Activated CD4-positive, alpha-beta T cell treated with anti-CD3 and anti-CD28 coated beads, Interleukin-2, amount 10 ng/mL, durations not matched to agents 24 days and 14 days (primary cell): Measurements from ENCODE around the gene ADAMTSL1. TPM values are rescaled to one million over a fixed set of nuclear protein-coding genes. Genes with fewer than 3 reads are reported as not detected.

ENCODE experiments used
- DNase-seq: peaks from one replicate; pipeline ENCODE4 v3.0.0; 2022
- H3K27ac Mint-ChIP-seq: one replicate; pipeline ENCODE4 v1.8.0; 2022; ENCODE audit warnings: mild to moderate bottlenecking, mixed read lengths
- H3K27me3 Mint-ChIP-seq: one replicate; pipeline ENCODE4 v1.8.0; 2022; ENCODE audit warnings: mixed read lengths
- H3K36me3 Mint-ChIP-seq: one replicate; pipeline ENCODE4 v1.8.0; 2022; ENCODE audit warnings: low read depth, mild to moderate bottlenecking, mixed read lengths
- H3K4me1 Mint-ChIP-seq: one replicate; pipeline ENCODE4 v1.8.0; 2021; ENCODE audit warnings: mixed read lengths
- H3K4me3 Mint-ChIP-seq: one replicate; pipeline ENCODE4 v1.8.0; 2022; ENCODE audit warnings: mild to moderate bottlenecking, moderate library complexity, mixed read lengths
- H3K9me3 Mint-ChIP-seq: one replicate; pipeline ENCODE4 v1.8.0; 2021; ENCODE audit warnings: mixed read lengths
- intact Hi-C: fragments of 100-400 bp; cut with micrococcal nuclease; formaldehyde crosslinking; loops from one replicate; pipeline ENCODE4 v1.15.1; 2023
- total RNA-seq: library from RNA; stranded (reverse); gene quantifications from 2 replicates; pipeline ENCODE4 v1.2.3, GENCODE V29; 2022

Gene ADAMTSL1
- total RNA-seq, 1 donor from 2014 or later: not detected

GRCh38 chr9:18568973-18569372 is 95.0 kb downstream of the ADAMTSL1 start:
- intact Hi-C loops: no loop called here
- Mint-ChIP-seq H3K9me3 (no peaks in the 10 kb centered on the region), H3K4me1 (no peaks in the 10 kb centered on the region), H3K27me3 (no peaks in the 10 kb centered on the region), H3K36me3 (no peaks in the 10 kb centered on the region), H3K4me3 (no peak overlapping the region), H3K27ac (no peak overlapping the region)
- DNase-seq: no peak

GRCh38 chr9:18569941-18570630 is 96.1 kb downstream of the ADAMTSL1 start:
- no peaks in the 10 kb centered on the region for H3K9me3 Mint-ChIP-seq
- intact Hi-C loops: no loop called here
- H3K36me3 Mint-ChIP-seq: no peaks in the 10 kb centered on the region
- H3K4me3 Mint-ChIP-seq: no peak overlapping the region
- H3K4me1 Mint-ChIP-seq: no peaks in the 10 kb centered on the region
- no peak for DNase-seq
- H3K27me3 Mint-ChIP-seq: no peaks in the 10 kb centered on the region
- no peak overlapping the region for H3K27ac Mint-ChIP-seq

- H3K4me3 Mint-ChIP-seq: no peak overlapping the region
- no peak overlapping the region for H3K27ac Mint-ChIP-seq
- H3K27me3 Mint-ChIP-seq: no peaks in the 10 kb centered on the region
- no peaks in the 10 kb centered on the region for H3K36me3 Mint-ChIP-seq
- DNase-seq: no peak
- no peaks in the 10 kb centered on the region for H3K4me1 Mint-ChIP-seq
- intact Hi-C loops: no loop called here
- no peaks in the 10 kb centered on the region for H3K9me3 Mint-ChIP-seq
These were observed 99.1 kb downstream of the ADAMTSL1 start for GRCh38 chr9:18573021-18573556.

- H3K4me3 Mint-ChIP-seq: no peak overlapping the region
- H3K27me3 Mint-ChIP-seq: no peaks in the 10 kb centered on the region
- intact Hi-C loops: no loop called here
- H3K27ac Mint-ChIP-seq: no peak overlapping the region
- H3K4me1 Mint-ChIP-seq: no peaks in the 10 kb centered on the region
- DNase-seq: no peak
- no peaks in the 10 kb centered on the region for H3K36me3 Mint-ChIP-seq
- no peaks in the 10 kb centered on the region for H3K9me3 Mint-ChIP-seq
These were observed 101.7 kb downstream of the ADAMTSL1 start for GRCh38 chr9:18575686-18576085.

- no peak for DNase-seq
- H3K36me3 Mint-ChIP-seq: no peaks in the 10 kb centered on the region
- intact Hi-C loops: no loop called here
- no peaks in the 10 kb centered on the region for H3K9me3 Mint-ChIP-seq
- no peak overlapping the region for H3K27ac Mint-ChIP-seq
- no peaks in the 10 kb centered on the region for H3K27me3 Mint-ChIP-seq
- no peak overlapping the region for H3K4me3 Mint-ChIP-seq
- no peaks in the 10 kb centered on the region for H3K4me1 Mint-ChIP-seq
These were observed 105.6 kb downstream of the ADAMTSL1 start for GRCh38 chr9:18579536-18579935.

- Mint-ChIP-seq H3K4me1 (no peaks in the 10 kb centered on the region), H3K4me3 (no peak overlapping the region), H3K27me3 (no peaks in the 10 kb centered on the region), H3K9me3 (no peaks in the 10 kb centered on the region), H3K27ac (no peak overlapping the region), H3K36me3 (no peaks in the 10 kb centered on the region)
- intact Hi-C loops: no loop called here
- no peak for DNase-seq
These were observed 106.2 kb downstream of the ADAMTSL1 start for GRCh38 chr9:18580151-18580550.

GRCh38 chr9:18585996-18586395 is 112.0 kb downstream of the ADAMTSL1 start:
- DNase-seq: no peak
- Mint-ChIP-seq H3K27me3 (no peaks in the 10 kb centered on the region), H3K36me3 (no peaks in the 10 kb centered on the region)

GRCh38 chr9:18588002-18588401 is 114.0 kb downstream of the ADAMTSL1 start:
- H3K9me3 Mint-ChIP-seq: peaks cover 3% of the 10 kb centered on the region
- H3K4me1 Mint-ChIP-seq: no peaks in the 10 kb centered on the region
- H3K4me3 Mint-ChIP-seq: no peak overlapping the region
- H3K36me3 Mint-ChIP-seq: no peaks in the 10 kb centered on the region
- no peaks in the 10 kb centered on the region for H3K27me3 Mint-ChIP-seq
- H3K27ac Mint-ChIP-seq: no peak overlapping the region
- intact Hi-C loops: no loop called here
- no peak for DNase-seq

More at GRCh38 chr9:18585996-18586395, 112.0 kb downstream of the ADAMTSL1 start:
- H3K9me3 Mint-ChIP-seq: peaks cover 3% of the 10 kb centered on the region
- intact Hi-C loops: no loop called here
- H3K27ac Mint-ChIP-seq: no peak overlapping the region
- no peaks in the 10 kb centered on the region for H3K4me1 Mint-ChIP-seq
- no peak overlapping the region for H3K4me3 Mint-ChIP-seq

GRCh38 chr9:18591261-18591660 is 117.3 kb downstream of the ADAMTSL1 start:
- no peak overlapping the region for H3K4me3 Mint-ChIP-seq
- no peaks in the 10 kb centered on the region for H3K27me3 Mint-ChIP-seq
- no peak overlapping the region for H3K27ac Mint-ChIP-seq
- no peak for DNase-seq
- H3K36me3 Mint-ChIP-seq: no peaks in the 10 kb centered on the region
- H3K9me3 Mint-ChIP-seq: peaks cover 6% of the 10 kb centered on the region
- intact Hi-C loops: no loop called here
- H3K4me1 Mint-ChIP-seq: no peaks in the 10 kb centered on the region

- intact Hi-C loops: no loop called here
- DNase-seq: no peak
- H3K36me3 Mint-ChIP-seq: no peaks in the 10 kb centered on the region
- no peaks in the 10 kb centered on the region for H3K4me1 Mint-ChIP-seq
- H3K27ac Mint-ChIP-seq: no peak overlapping the region
- H3K9me3 Mint-ChIP-seq: peaks cover 3% of the 10 kb centered on the region
- H3K4me3 Mint-ChIP-seq: no peak overlapping the region
- H3K27me3 Mint-ChIP-seq: no peaks in the 10 kb centered on the region
These were observed 120.9 kb downstream of the ADAMTSL1 start for GRCh38 chr9:18594837-18595236.

GRCh38 chr9:18595597-18595996 is 121.6 kb downstream of the ADAMTSL1 start:
- Mint-ChIP-seq H3K9me3 (peaks cover 3% of the 10 kb centered on the region), H3K4me1 (no peaks in the 10 kb centered on the region), H3K27me3 (no peaks in the 10 kb centered on the region), H3K27ac (no peak overlapping the region), H3K36me3 (no peaks in the 10 kb centered on the region), H3K4me3 (no peak overlapping the region)
- DNase-seq: no peak
- intact Hi-C loops: no loop called here

GRCh38 chr9:18596920-18597319 is 123.0 kb downstream of the ADAMTSL1 start:
- Mint-ChIP-seq H3K4me3 (no peak overlapping the region), H3K27me3 (no peaks in the 10 kb centered on the region), H3K27ac (no peak overlapping the region), H3K9me3 (peaks cover 3% of the 10 kb centered on the region), H3K36me3 (no peaks in the 10 kb centered on the region), H3K4me1 (no peaks in the 10 kb centered on the region)
- DNase-seq: no peak
- intact Hi-C loops: no loop called here

- no peak overlapping the region for H3K27ac Mint-ChIP-seq
- DNase-seq: no peak
- H3K36me3 Mint-ChIP-seq: no peaks in the 10 kb centered on the region
- no peaks in the 10 kb centered on the region for H3K4me1 Mint-ChIP-seq
- no peak overlapping the region for H3K4me3 Mint-ChIP-seq
- intact Hi-C loops: no loop called here
- no peaks in the 10 kb centered on the region for H3K27me3 Mint-ChIP-seq
- no peaks in the 10 kb centered on the region for H3K9me3 Mint-ChIP-seq
These were observed 125.0 kb downstream of the ADAMTSL1 start for GRCh38 chr9:18598969-18599368.

- Mint-ChIP-seq H3K36me3 (no peaks in the 10 kb centered on the region), H3K27ac (no peak overlapping the region), H3K27me3 (no peaks in the 10 kb centered on the region), H3K9me3 (no peaks in the 10 kb centered on the region), H3K4me1 (no peaks in the 10 kb centered on the region), H3K4me3 (no peak overlapping the region)
- no peak for DNase-seq
- intact Hi-C loops: no loop called here
These were observed 127.1 kb downstream of the ADAMTSL1 start for GRCh38 chr9:18601026-18601425.

GRCh38 chr9:18601956-18602355 is 128.0 kb downstream of the ADAMTSL1 start:
- H3K4me1 Mint-ChIP-seq: no peaks in the 10 kb centered on the region
- no peaks in the 10 kb centered on the region for H3K27me3 Mint-ChIP-seq
- intact Hi-C loops: no loop called here
- no peaks in the 10 kb centered on the region for H3K9me3 Mint-ChIP-seq
- DNase-seq: no peak
- H3K27ac Mint-ChIP-seq: no peak overlapping the region
- no peaks in the 10 kb centered on the region for H3K36me3 Mint-ChIP-seq
- no peak overlapping the region for H3K4me3 Mint-ChIP-seq
